GM21619 (cell line): ENCODE data around the gene JPH3.

ENCODE experiments used
- ATAC-seq: cut with Tn5 transposase; IDR thresholded peaks from one replicate; pipeline ENCODE4 v1.9.1; 2021; ENCODE audit not compliant: unreplicated experiment

JPH3 gene

GRCh38 chr16:87625241-87625797, 23.0 kb downstream of the JPH3 start:
- no peak for ATAC-seq

DNA sequence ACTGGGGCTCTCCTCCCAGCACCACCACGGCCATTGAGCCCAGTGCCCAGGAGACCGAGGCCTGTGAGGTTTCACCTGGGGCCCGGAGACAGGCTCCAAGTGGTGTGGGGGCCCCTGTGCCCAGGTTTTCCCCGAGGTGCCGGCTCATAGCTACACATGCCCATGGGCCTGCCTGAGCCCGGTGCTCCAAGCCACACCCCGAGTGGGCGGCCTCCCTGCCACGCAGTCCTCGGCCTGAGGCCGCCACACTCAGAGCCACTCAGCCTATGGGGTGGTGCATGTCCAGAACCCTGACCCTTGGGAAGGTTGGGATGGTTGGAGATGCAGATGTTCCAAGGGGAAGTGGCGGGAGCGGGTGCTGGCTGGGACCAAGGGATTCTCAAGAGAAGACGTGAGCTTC, 24.1 kb downstream of the JPH3 start:
- ATAC-seq: no peak

GRCh38 chr16:87626905-87627304, 24.6 kb downstream of the JPH3 start:
- ATAC-seq: no peak

DNA sequence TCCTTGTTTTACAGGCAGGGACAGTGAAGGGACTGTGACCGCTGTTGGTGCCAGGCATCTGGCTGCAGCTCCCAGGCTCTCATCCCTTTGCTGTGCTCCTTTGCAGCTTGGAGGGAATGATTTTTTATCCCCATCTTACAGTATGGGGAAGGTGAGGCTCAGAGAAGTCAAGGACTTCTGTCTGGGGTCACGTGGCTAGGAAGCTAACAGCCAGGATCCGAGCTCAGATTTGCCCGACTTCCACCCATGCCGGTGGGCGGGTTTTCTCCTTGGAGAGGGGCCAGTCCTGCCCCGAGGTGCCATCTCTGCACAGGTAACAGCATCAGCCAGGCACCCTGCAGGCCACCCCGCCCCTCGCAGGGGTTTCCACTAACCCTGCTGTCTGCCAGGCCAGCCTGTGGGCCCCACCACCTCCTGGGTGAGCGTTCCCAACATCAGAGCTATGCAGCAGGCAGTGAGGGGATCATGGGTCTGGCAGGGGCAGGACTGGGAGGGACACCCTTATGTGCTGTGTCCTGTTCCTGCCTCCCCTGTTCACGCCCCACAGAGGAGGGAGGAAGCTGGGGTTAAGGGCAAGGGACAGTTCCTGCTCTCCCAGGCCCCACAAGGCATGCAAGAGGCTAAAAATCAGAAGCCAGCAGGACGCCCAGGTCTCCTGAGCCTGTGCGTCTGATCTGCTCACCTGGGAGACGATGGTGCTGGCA, 25.4 kb downstream of the JPH3 start:
- ATAC-seq: no peak

DNA sequence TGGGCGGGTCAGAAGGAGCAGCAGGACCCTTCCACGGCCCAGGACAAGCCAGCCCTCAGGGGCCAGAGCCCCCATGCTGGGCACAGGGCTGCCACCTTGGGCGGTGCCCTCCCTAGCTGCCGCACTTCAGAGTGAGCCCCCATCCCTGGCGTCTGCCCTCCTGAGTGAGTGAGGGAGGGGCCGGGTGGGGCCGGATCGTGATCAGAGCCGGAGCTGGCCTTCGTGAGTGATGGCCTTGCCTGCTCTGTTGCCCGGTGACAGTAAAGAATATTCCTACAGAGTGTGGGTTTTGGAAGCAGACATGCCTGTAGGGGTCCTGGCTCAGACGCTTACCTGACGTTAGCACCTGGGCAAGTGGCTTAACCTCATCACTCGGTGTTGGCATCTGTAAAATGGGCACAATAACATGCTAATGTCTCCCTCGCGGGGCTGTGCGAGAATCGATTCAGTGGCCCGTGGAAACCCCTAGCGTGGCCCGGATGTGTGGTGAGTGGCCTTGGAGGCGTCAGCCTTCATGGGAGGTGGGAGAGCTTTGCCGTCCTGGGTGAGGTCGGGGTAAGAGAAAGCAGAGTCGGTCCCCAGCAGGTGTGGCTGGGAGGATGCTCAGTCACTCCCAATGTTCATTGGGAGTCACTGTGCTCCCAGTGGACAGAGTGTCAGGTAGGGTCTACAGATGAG, 26.1 kb downstream of the JPH3 start:
- ATAC-seq: no peak

- no peak for ATAC-seq
Measured at GRCh38 chr16:87628940-87629339, 26.6 kb downstream of the JPH3 start.

GRCh38 chr16:87631067-87631466, 28.8 kb downstream of the JPH3 start:
- no peak for ATAC-seq

DNA sequence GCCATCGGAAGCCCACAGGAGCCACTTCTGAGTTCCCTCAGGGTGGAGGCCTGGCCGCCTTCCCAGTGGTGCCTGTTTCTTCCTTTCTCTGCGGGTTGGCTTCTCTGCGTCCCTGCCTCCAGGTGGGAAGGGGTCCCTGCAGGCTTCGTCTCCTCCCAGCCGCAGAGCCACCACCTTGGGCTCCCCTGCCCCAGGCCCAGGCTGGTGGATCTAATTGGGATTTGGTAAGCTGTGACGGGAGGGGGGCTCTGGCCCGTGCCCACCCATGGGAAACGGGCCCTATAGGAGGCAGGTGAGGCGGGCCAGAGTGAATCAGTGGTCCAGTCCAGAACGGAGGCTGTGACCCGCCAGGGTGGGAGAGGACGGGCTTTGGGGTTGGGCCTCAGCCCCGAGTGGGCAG, 32.1 kb downstream of the JPH3 start:
- ATAC-seq: no peak

DNA sequence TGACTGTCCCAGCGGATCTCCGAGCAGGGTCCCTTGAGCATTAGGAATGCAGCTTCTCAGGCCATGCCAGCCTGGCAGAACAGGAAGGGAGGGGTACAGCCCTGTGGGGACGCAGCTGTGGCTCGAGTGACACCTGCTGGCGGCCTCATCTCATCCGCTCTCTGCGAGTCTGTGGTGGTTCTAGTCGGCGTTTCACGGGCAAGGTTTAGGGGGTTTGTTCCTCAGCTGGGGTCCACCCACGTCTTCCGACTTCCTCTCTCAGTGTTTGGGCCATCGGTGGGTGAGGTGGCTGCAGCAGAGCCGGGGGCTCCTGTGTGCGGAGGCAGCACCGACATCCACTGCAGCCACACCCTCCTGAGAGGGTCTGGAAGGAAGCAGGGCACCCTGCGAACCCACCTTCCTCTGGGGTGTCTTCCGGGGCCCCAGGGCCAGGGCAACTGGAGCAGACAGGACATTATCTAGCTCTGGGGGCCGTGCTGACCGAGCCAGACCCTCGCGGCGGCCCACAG, 33.3 kb downstream of the JPH3 start:
- no peak for ATAC-seq

DNA sequence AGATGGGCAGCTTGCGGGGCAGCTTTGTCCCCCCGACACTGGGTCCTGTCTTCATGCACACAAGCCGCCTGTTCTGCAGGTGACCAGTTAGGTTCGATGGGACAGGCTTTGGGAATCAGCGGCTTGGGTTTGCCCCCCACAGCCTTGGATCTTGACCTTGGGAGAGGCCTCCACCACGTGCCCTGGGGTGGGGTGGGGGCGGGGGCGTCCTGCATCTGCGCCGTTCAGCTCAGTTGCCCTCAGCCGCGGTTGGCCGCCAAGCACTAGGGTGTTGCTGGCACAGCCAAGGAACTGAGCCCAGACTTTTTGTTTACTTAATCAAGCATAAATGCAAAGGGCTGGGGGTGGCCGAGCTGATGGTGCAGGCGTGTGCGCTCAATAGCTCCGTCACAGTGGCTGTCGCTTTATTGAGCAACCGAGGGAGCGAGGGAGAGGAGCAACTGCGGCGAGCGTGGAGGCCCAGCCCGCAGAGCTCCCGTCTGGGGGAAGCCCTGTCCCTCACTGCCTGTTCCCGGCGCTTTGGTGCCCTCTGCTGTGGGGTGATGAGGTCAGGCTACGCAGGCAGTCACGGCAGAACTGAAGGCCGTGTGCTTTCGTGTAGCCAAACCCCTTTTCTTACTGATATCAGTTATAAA, 33.9 kb downstream of the JPH3 start:
- ATAC-seq: no peak

DNA sequence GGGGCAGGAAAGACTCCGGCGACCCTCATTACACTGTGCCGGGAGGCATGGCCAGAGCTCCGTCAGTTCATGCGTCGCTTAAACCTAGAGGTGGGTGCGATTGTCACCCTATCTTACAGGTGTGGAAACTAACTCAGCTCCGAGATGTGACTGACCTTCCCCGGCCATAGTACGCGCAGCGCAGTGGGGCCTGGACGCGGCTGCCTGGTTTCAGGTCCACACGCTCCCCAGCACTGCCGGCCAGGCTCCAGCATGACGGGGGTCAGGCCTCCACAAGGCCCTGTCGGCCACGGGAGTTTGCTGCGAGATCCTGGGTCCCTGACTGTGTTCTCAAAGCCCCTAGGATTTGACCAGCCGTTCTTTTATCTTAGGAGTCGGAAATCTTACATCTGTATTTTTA, 34.4 kb downstream of the JPH3 start:
- ATAC-seq: no peak

DNA sequence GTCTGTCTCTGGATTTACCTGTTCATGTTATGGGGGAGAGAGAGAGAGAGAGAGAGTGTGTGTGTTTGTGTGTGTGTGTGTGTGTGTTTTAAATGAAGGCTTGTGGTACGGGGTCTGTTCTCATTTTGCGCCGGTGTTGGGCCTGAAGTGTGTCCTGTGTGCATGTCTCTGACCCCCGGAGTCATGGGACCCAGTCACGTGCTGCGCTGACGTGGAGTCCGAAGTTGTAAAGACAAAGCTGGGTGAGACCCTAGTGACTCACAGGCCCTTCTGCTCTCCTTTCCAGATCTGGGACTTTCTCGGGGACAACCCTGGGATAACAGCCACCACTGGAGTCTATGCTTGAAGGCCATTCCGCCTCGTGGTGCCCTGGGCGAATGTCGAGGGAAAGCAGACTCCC, 35.0 kb downstream of the JPH3 start:
- ATAC-seq: no peak

GRCh38 chr16:87638736-87639135, 36.4 kb downstream of the JPH3 start:
- no peak for ATAC-seq

- ATAC-seq: no peak
Measured at GRCh38 chr16:87641721-87642120, 39.4 kb downstream of the JPH3 start.

GRCh38 chr16:87642491-87642890, 40.2 kb downstream of the JPH3 start:
- no peak for ATAC-seq

DNA sequence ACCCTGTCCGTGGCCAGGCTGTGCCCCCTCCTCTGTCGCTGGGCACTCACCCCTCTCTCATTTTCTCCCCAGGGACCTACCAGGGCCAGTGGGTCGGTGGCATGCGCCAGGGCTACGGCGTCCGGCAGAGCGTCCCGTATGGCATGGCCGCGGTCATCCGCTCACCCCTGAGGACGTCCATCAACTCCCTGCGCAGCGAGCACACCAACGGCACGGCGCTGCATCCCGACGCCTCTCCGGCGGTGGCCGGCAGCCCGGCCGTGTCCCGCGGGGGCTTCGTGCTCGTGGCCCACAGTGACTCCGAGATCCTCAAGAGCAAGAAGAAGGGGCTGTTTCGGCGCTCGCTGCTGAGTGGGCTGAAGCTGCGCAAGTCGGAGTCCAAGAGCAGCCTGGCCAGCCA, 41.9 kb downstream of the JPH3 start:
- ATAC-seq: no peak

- no peak for ATAC-seq
Measured at GRCh38 chr16:87644596-87644995, 42.3 kb downstream of the JPH3 start.

- no peak for ATAC-seq
Measured at GRCh38 chr16:87645802-87646201, 43.5 kb downstream of the JPH3 start.

- ATAC-seq: no peak
Measured at GRCh38 chr16:87647431-87648185, 45.3 kb downstream of the JPH3 start.

DNA sequence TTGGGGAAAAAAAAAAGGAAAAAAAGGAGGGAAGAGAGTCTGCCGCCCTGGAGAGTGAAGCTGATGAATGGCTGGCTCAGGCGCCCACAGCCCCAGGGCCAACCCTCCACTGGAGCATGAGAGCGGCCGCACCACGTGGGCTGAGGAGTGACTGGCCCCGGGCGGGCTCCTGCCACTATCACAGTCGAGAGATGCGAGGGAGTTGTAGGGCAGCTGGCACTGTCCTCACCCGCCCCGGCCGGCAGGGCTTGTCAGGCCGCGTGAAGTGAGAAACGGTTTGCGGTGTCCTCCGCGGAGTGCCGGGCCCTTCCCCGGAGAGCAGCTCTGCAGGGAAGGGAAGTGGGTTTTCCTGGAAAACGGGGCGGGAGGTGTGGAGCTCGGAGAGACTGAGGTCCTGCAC, 45.9 kb downstream of the JPH3 start:
- ATAC-seq: no peak
